GM12873 (cell line): ENCODE data around the gene MSH3.

ENCODE experiments used
- TF ChIP-seq, protein P1 (sequence below): IDR thresholded peaks from 2 replicates; pipeline ENCODE4 v1.5.1; 2012; ENCODE audit warnings: low read depth, mild to moderate bottlenecking, moderate library complexity, low read length, control low read depth; ENCODE audit not compliant: insufficient read depth; ENCODE audit errors: missing control alignments

The MSH3 gene

DNA sequence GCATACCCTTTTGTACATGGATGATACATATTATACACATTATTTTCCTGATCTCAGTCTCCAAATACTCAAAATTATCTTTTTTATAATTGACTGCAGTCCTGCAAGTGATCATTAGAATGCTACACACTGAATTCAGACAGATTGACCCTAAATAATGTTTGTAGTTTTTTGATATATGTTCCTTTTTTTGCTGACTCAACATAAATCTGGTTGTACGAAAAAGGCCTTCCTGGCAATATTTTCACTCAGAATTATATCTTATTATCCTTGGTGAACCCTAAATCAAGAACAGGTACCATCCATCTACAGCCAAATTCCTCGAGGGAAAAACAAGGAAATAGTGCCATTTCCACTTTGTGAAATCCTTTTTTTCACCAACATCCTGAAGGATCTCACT, 200.1 kb downstream of the MSH3 start:
- TF ChIP-seq, protein P1, sequence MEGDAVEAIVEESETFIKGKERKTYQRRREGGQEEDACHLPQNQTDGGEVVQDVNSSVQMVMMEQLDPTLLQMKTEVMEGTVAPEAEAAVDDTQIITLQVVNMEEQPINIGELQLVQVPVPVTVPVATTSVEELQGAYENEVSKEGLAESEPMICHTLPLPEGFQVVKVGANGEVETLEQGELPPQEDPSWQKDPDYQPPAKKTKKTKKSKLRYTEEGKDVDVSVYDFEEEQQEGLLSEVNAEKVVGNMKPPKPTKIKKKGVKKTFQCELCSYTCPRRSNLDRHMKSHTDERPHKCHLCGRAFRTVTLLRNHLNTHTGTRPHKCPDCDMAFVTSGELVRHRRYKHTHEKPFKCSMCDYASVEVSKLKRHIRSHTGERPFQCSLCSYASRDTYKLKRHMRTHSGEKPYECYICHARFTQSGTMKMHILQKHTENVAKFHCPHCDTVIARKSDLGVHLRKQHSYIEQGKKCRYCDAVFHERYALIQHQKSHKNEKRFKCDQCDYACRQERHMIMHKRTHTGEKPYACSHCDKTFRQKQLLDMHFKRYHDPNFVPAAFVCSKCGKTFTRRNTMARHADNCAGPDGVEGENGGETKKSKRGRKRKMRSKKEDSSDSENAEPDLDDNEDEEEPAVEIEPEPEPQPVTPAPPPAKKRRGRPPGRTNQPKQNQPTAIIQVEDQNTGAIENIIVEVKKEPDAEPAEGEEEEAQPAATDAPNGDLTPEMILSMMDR, result no peak

DNA sequence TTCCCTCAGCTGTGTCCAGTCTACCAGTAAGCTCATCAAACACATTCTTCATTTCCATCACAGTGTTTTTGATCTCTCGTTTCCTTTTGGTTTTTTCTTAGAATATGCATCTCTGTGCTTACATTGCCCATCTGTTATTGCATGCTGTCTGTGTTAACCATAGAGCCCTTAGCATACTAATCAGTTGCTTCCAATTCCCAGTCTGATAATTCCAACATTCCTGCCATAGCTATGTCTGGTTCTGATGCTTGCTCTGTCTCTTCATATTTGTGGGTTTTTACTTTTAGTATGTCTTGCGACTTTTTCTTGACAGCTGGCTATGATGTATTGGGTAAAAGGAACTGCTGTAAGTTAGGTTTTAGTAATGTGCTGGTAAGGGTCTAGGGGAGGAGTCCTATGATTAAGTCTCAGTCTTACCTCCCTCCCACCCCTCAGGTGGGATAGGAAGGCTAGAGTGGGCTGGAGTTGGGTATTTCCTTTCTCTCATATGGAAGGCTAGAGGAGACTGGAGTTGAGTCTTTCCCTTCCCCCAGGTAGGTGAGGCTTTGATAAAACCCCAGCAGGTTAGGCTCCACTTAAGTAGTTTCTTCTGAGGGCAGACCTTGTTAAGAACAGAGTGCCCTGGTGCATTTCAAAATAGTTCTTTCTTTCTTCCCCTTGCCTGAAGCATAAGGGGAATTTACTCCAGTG, 206.6 kb downstream of the MSH3 start:
- TF ChIP-seq, protein P1, result no peak

DNA sequence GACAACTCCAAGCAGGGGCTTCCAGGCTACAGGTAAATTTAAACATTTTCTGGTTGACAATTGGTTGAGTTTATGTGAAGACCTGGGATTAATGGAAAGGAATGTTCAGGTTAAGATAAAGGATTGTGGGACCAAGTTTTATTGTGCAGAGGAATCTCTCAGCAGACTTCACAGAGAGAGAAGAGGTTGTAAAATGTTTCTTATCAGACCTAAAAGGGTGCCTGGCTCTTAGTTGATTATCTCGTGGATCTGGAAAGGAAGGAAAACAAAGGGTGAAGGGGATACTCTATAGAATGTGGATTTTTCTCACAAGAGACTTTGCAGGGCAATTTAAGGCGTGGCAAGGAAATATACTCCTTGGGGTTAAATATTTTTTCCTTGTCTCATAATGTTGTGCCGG, 209.3 kb downstream of the MSH3 start:
- TF ChIP-seq, protein P1, result no peak

DNA sequence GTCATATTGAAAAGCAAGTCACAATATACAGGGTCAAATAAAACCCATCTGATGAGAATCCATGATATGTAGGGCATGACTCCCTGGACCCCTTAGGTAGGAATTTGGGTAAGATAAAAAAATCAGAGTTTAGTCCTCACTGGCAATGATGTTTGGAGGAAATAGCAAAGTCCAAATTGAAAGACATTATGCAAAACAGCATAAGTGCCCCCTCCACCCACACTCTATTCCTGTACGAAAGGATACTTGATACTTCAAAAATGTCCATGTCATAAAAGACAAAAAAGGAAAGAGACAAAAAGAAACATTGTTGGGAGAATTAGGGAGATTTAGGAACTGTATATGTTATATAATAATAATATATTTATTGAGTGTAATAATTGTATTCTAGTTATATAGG, 209.7 kb downstream of the MSH3 start:
- TF ChIP-seq, protein P1, result no peak

DNA sequence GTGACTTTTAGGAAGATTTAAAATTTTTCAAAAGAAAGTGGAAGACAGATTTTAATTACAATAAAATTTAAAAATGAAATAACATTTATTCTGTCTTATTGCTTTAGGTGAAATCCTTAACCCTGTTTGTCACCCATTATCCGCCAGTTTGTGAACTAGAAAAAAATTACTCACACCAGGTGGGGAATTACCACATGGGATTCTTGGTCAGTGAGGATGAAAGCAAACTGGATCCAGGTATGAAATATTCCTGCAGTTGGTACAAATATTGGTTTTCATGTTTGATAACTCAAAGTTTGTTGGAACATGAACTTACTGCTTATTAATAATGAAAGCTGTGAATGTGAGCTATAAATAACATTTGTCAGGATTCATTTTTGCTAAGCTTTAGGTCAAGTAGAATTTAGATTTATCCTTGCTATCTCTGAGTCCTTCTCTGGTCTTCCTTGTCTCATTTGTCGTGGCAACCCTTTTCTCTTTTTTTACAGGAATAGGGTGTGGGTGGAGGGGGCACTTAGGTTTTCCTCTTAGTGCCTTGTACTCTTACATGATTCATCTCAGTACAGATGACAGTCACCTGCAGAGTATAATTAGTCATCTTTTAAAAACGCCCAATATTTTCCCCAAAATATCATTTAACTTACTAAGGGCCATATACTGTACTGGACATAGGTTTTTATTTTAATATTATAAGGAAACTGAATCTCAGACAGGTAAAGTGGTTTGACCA, 210.4 kb downstream of the MSH3 start:
- TF ChIP-seq, protein P1, result no peak

DNA sequence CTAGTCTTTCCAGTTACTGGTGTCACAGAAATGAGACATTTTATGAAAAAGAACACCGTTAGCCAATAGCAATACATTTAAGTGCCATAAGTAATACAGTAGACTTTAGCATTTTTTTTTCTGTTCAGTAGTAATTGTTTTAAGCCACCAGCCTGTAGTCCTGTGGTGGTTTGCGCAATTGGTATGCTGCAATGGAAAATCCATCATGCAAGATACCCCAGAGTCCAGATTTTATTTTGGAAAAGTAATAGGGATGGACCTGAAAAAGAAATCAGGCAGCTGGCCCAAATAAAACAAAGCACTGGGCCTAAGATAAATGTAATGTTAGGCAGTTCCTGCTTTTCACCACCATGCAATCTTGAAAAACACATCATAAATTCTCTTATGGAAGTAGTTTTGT, 211.1 kb downstream of the MSH3 start:
- TF ChIP-seq, protein P1, result no peak

DNA sequence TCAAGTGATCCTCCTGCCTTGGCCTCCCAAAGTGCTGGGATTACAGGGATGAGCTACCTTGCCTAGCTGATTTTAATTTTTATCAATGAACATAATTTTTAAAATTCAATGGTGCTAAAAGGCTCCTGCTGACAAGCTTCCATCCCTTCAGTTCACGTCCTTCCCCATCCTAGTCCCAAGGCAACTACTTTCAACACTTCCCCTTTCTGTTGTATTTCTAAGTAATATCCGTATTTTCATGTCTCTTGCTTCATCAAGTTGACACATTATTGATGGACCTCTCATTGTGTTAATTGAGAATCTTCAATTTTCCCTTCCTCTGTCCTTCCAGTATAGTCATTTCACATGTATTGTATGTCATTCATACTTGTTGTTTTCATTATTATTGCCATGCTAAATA, 211.9 kb downstream of the MSH3 start:
- TF ChIP-seq, protein P1, result no peak
